HG02588 (cell line): ENCODE data around the gene SLC2A13.
"Not testable (repeated sequence)": the region's sequence is repeated elsewhere in the genome, so short reads cannot be mapped to it uniquely, and the experiment has no call there.

ENCODE experiments used
- ATAC-seq: cut with Tn5 transposase; IDR thresholded peaks from one replicate; pipeline ENCODE4 v1.9.1; 2021; ENCODE audit warnings: mild to moderate bottlenecking, moderate library complexity; ENCODE audit not compliant: unreplicated experiment

Gene SLC2A13

DNA sequence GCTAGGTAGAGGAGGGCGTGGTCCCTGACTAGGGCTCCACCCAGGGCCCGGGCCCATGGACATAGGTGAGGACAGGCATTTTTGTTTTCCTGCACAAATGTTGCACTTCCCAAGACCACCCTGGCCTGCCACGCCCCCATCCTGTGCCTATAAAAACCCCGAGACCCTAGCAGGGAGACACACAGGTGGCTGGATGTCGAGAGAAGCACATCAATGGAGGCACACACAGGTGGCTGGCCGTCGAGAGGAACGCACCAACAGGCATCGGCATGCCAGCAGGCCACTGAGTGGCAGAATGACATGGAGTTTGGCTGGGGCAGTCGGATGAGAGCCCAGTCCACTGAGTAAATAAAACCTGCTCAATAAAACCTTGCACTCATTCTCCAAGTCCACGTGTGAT is 328.4 kb downstream of the SLC2A13 start:
- ATAC-seq = no peak

DNA sequence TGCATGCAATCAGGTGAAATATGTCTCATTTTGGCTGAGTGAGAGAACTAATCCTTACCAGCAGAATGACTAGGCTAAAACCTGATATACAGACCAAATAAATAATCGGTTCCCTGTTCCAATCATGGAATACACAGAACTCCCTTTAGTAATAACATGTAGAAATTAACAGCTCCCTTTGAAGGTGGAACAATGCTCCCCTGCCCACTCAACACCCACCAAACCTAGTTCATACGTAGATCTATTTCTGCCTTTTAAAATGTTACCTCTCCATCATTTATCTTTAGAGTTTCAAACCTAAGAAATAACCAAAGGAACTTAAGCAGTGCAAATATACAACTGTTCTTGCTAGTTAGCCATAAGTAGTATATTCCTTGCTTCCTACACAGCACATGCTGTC is 332.6 kb downstream of the SLC2A13 start:
- ATAC-seq = no peak

DNA sequence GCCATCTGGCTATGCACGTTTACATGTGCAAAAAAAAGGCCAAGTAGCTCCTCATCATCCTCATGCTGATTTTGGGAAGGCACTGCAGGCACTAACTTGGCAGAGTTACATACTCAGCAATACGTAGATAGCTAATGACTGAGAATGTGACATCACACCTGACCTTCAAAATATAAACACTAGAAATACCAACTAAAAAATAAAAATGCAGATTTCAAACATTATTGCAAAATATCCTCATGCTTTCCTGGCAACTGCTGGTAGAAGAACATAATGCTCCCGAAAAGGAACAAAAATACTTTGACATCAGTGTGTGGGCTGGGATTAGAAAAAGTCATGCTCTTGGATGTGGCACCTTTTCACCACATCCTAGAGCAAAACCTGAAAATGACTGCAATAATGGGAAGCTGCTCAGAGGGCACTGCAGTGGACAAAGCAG is 333.0 kb downstream of the SLC2A13 start:
- no peak for ATAC-seq

DNA sequence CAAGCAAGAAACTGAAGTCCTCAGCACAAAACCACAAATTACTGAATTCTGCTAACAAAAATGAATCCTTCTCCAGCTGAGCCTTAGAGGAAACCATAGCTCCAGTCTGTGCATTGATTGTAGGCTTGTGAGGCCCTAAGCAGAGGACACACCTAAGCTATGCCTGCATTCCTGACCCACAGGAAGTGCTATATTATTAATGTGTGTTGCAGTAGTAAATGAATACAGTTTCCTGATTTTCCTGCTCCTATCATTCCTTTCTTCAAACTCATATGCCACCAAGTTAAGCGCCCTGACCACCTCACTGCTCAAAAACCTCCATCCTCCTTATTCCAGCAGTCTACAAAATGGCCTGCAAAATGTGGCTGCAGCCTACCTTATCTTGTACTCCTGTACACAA is 334.4 kb downstream of the SLC2A13 start:
- ATAC-seq = no peak

DNA sequence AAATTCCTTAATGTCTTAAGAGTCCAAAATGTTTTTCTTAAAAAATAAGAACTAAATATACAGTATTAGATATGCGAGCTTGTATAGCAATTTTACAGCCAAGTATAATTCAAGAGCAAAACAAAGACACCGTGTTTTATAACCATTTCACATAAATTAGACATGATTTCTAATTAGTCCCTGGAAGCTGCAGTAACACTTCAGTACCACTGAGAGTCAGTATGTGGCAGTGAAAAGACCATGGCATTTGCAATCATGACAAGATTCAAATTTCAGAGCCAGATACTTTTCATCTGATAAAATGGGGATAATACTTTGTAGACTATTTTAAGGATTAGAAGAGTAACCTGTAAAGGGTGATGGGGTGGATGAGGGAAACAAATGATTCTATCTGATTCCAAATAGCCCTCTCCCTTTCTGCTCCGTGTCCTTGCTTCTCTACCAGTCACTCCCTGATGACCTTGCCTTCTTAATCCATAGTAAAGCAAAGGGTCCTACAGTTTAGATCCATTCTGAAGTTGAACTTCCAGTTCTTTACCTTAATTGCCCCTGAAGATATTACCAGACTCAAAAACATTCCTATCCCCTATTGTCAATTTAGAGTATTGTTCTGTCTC is 340.8 kb downstream of the SLC2A13 start:
- ATAC-seq = peak; percentile 66

DNA sequence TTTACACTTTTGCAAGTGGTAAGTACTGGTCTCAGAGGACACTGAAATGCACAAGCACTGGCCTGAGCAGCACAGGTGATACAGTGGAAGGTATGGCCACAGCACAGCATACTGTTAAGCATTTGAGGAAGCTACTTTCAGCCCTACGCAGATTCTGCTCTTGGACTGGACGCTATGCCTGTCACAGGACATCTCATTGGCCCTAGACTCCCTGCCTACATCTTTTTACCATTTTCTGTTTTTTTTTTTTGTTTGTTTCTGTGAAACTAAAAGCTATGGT is 342.1 kb downstream of the SLC2A13 start:
- ATAC-seq = no peak

DNA sequence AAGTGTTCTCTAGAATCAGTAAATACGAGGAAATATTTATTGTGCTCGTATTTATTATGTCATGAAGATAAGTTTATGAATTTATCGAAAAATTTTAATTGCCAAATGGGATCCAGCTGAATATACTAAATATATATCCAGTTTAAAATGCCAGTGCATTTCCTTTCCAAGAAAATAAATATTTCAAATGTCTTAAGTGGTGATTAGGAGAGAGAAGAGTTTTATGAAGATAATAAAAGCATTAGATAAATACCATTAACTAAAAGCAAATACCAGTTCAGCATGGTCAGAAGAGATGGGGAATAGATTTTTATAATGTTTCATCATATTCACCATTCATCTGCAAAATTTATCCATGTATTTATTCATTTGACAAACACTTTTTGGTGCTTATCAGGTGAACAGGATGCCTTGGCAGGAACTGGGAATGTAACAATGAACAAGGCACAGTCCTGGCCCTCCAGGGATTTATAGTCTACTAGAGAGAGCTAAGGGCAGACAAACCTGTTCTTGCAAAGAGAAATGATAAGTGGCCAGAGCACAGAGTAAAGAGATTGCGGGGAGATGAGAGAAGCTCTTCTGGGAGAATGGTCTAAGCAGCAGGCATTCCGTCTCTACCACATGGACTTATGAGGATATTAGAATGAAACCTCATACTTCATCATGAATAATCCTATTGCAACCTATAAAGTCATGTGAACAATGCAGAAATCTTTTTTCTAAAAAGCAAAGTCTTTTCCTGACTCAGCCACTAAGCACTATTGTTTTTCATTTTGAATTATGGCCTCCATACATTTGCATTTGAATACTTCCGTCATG is 342.6 kb downstream of the SLC2A13 start:
- no peak for ATAC-seq

DNA sequence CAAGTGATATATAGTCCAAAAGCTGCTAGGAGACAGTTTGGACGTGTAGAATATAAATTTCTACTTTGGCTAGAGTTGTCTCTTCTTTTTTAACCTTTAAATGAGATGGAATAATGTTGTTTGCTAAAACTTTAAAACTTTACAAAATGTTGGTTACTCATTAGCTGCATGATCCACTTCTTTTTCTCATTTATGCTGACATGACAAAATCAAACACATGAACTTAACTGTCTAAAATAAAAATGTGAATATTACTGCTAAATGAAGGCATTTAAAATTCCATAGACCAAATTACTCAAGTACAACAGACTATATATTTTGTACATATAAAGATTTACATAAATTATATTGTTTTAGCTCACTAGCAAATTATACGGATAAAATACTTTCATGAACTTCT is 350.4 kb downstream of the SLC2A13 start:
- ATAC-seq = no peak

DNA sequence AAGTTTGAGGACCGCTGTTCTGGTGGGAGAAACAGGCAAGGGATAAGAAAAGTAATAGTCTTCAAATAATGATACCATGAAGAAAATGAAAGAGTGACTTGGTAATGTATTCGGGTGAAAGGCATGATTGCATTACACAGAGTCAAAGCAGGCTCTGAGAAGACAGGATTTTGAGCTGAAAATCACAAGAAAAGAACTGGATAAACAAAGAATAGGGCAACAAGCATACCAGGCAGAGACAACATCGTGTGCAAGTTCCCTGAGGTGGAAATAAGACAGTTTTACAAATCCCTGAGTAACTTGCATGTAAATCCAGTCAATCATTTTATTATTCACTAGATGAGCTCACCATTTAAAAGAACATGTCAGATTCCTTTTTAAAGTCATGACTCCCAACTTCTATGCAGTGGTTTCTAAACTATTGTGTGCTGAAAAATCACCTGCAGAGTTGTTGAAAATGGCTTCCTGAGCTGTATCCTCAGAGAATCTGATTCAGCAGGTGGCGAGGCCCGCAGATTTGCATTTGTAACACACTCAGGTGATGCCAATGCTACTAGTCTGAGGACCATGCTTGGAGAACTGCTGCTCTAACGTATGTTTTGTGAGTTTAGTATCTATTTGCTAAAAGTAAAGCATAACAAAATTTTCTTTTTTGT is 353.3 kb downstream of the SLC2A13 start:
- no peak for ATAC-seq

DNA sequence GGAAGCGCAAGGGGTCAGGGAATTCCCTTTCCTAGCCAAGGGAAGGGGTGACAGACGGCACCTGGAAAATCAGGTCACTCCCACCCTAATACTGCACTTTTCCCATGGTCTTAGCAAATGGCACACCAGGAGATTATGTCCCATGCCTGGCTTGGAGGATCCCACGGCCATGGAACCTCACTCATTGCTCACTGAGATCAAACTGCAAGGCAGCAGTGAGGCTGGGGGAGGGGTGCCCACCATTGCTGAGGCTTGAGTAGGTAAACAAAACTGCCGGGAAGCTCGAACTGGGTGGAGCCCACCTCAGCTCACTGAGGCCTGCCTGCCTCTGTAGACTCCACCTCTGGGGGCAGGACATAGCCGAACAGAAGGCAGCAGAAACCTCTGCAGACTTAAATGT is 359.7 kb downstream of the SLC2A13 start:
- ATAC-seq = not testable (repeated sequence)

DNA sequence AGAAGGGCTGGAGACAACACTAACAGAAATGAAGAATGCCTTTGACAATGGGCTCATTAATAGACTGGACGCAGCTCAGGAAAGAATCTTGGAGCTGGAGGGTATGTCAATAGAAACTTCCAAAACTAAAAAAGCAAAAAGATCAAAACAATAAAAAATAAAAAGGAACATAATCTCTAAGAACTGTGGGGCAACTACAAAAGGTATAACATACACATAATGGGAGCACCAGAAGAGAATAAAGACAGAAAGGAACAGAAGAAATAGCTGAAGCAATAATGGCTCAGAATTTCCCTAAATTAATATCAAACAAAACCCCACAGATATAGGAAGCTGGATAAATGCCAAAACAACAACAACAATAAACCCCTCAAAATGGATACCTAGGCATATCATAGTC is 362.2 kb downstream of the SLC2A13 start:
- no peak for ATAC-seq

DNA sequence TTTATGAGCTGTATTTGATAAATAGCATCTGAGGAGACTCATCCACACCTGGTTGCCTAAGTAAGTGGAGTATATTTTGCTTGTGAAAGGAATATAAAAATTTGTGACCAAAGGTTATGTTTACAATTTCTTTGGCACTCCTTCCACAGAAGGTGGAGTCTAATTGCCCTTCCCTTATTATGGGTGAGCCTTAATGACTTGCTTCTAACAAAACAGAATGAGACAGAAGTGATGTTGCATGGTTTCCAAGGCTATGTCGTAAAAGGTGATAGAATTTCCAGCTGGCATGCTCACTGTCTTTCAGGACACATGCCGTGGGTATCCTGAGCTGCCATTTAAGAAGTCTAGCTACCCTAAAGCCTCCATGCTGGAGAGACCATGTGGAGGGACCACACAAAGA is 369.5 kb downstream of the SLC2A13 start:
- no peak for ATAC-seq

DNA sequence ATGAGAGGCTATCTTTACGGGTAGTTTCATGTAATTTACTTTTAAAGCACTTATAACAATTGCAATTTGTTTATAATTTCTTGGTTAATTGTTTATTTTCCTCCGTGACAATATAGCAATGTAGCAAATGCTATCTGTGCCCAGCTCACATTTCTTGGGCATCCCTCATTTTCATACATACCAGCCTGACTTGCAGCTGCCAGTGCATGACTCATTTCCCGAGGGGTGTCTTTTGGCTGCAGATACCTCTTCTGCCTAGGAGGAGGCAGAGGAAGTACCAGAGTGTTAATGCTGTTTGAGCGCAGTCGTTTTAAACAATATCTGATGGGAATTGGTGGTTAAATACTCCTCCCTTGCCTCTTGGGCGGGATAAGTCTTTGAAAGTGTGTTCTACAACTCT is 382.1 kb downstream of the SLC2A13 start:
- ATAC-seq = no peak

DNA sequence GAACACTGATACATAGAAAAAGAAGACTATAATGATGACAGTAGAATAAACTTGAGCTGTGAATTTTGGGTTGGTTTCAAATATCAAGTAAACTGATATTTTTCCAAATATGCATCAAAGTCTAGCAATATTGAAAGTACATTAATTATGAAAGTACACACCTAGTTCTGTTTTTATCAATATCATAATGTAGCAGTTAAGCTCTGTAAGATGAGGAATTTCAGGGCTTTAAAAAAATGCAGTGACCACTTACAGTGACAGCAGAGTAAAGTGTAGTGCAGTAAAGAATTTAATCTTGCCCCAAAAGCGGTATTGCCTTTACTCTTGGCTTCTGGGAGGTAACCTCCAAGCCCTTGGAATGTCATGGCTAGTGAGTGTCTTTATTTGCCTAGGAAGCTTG is 383.4 kb downstream of the SLC2A13 start:
- ATAC-seq = no peak

DNA sequence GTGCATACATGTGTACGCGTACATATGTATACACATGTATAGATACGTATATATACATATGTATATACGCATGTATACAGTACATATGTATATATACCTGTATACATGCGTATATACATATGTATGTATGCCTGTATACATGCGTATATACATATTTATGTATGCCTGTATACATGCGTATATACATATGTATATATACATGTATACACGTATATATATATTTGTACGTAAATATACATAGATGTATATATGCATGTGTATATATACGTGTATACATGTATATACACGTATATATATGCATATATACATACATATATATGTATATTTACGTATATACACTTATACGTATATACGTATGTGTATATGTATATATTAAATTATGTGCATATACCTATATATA is 392.3 kb downstream of the SLC2A13 start:
- ATAC-seq = no peak

DNA sequence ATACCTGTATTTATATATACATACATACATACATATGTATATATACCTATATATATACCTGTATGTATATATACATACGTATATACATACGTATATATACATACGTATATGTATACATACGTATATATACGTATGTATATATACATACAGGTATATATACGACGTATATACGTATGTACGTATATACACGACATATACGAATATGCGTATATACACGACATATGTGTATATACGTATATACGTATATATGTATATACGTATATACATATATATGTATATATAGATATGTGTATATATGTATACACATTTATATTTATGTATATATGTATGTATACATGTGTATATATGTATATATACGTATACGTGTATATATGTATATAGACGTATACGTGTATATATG is 393.5 kb downstream of the SLC2A13 start:
- no peak for ATAC-seq
